ENCODE results near the gene ATP13A1.
A peak's percentile ranks its signal among the peaks of the same experiment; 100 is the strongest.

The ATP13A1 gene

DNA sequence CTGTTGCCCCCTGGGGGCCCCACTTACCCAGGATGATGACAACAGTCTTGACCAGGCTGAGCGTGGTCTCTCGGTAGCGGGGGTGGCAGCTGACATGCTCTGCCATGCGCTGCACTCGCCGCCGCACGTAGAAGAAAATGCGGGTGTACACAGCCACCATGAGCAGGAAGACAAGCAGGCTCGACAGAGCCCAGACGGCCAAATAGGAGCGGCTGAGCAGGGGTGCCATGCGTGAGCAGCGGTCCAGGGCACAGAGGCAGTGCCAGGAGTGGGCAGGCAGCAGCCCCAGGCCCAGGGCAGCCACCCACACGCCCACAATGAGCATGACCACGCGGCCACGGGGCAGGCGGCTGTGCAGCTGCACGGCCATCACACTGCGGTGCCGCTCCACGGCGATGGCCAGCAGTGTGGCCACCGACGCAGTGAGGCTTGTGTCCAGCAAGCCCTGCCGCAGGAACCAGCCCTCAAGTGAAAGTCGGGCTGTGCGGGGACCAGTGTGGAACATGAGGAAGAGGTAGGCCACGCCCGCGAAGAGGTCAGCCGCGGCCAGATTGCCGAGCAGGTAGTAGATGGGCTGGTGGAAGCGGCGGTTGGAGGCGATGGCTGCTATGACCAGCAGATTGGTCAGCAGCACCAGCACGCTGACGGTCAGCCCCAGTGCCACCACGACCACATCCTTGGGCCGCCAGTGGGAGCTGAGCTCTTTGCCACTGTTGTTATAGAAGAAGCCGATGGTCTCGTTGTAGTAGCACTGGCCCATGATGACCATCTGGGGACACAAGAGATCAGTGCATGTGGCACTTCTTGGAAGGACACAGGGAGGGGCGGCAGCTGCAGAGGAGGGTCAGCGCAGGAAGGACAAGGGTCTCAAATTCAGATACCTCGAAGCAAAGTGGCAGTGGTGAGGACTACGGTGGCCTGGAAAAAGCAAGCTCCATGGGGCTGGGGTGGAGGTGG lies 36.7 kb downstream of the ATP13A1 start:
- Histone ChIP-seq H2AFZ (ENCODE audit: low read depth, low read length) (no peak overlapping the region), H3K4me1 (ENCODE audit: low read length) (0 out of 2 replicates have a peak, but pooled peaks cover 5% of the 10 kb centered on the region), H4K20me1 (ENCODE audit: insufficient read depth, low read length) (no peaks in the 10 kb centered on the region), H3K4me3 (ENCODE audit: low read length) (peak overlapping the region; percentile 77), H3K4me2 (ENCODE audit: low read length) (peak overlapping the region; percentile 55), H3K27me3 (ENCODE audit: low read depth, low read length) (no peaks in the 10 kb centered on the region), H3K79me2 (ENCODE audit: low read length) (no peaks in the 10 kb centered on the region), H3K9me3 (ENCODE audit: insufficient read depth, low read length) (no peaks in the 10 kb centered on the region), H3K9ac (ENCODE audit: low read length) (peak overlapping the region; percentile 65), H3K27ac (ENCODE audit: low read length) (no peak overlapping the region), H3K36me3 (replicated peaks; ENCODE audit: low read depth, low read length) (peaks cover 27% of the 10 kb centered on the region)
- no peak for TF ChIP-seq CTCF (IDR thresholded peaks at IDR 0.05; ENCODE audit: low read depth, low read length)
- TF ChIP-seq EZH2phosphoT487 (IDR thresholded peaks at IDR 0.05; ENCODE audit: low read depth), result no peak

DNA sequence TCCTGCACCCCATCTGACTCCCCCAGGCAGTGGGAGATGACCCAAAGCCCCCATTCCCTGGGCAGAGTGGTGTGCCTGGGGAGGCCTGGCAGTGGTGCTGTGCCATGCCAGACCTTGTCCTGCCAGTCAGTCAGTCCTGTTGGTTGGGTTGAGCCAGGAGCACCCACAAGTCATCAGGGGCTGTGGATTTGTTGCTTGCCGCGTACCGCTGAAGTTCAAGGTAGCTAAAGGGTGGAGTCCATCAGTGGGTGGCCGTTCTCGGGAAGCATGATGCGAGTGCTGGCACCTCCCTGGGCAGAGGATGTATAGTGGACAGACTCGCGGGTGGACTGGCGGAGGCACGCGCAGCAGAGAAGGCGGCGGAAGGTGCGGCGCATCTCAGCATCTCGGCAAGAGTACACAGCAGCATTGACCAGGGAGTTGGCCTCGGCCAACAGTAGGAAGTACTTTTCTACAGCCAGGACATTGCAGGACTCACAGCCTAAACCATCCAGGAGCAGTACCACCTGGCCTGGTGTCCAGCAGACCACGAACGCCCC lies 39.4 kb downstream of the ATP13A1 start:
- no peaks in the 10 kb centered on the region for H3K27me3 ChIP-seq (ENCODE audit: low read depth, low read length)
- no peak overlapping the region for H3K9ac ChIP-seq (ENCODE audit: low read length)
- TF ChIP-seq EZH2phosphoT487 (IDR thresholded peaks at IDR 0.05; ENCODE audit: low read depth) (no peak), CTCF (IDR thresholded peaks at IDR 0.05; ENCODE audit: low read depth, low read length) (no peak)

DNA sequence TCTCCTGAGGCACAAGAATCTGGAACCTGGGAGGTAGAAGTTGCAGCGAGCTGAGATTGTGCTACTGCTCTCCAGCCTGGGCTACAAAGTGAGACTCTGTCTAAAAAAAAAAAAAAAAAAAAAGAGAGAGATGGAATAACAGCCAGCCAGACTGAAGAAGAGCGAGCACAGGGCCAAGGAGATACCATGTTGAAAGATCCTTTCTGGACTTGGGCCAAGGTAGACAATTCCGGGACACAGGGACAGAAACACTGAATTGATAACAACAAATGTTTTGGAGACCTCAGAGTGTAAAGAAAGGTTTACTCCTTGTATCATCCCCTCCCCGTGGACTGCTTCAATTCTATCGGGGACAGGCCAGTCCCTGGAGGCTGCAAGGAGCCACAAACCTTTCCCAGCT lies 40.1 kb downstream of the ATP13A1 start:
- Histone ChIP-seq H3K4me2 (ENCODE audit: low read length) (no peak overlapping the region), H3K9me3 (ENCODE audit: insufficient read depth, low read length) (no peaks in the 10 kb centered on the region), H4K20me1 (ENCODE audit: insufficient read depth, low read length) (no peaks in the 10 kb centered on the region), H3K4me3 (ENCODE audit: low read length) (no peak overlapping the region), H3K36me3 (replicated peaks; ENCODE audit: low read depth, low read length) (peaks cover 4% of the 10 kb centered on the region), H3K9ac (ENCODE audit: low read length) (no peak overlapping the region), H3K27me3 (ENCODE audit: low read depth, low read length) (no peaks in the 10 kb centered on the region), H3K27ac (ENCODE audit: low read length) (no peak overlapping the region), H3K79me2 (ENCODE audit: low read length) (no peaks in the 10 kb centered on the region), H2AFZ (ENCODE audit: low read depth, low read length) (no peak overlapping the region), H3K4me1 (ENCODE audit: low read length) (0 out of 2 replicates have a peak, but pooled peaks cover 5% of the 10 kb centered on the region)
- TF ChIP-seq CTCF (IDR thresholded peaks at IDR 0.05; ENCODE audit: low read depth, low read length), result no peak
- TF ChIP-seq EZH2phosphoT487 (IDR thresholded peaks at IDR 0.05; ENCODE audit: low read depth), result no peak

More for the DNA sequence above, 39.4 kb downstream of the ATP13A1 start:
- peaks cover 7% of the 10 kb centered on the region for H3K36me3 ChIP-seq (replicated peaks; ENCODE audit: low read depth, low read length)
- H3K4me2 ChIP-seq (ENCODE audit: low read length), result no peak overlapping the region
- no peak overlapping the region for H2AFZ ChIP-seq (ENCODE audit: low read depth, low read length)
- 0 out of 2 replicates have a peak, but pooled peaks cover 5% of the 10 kb centered on the region for H3K4me1 ChIP-seq (ENCODE audit: low read length)
- H3K79me2 ChIP-seq (ENCODE audit: low read length), result no peaks in the 10 kb centered on the region
- no peak overlapping the region for H3K4me3 ChIP-seq (ENCODE audit: low read length)
- no peaks in the 10 kb centered on the region for H3K9me3 ChIP-seq (ENCODE audit: insufficient read depth, low read length)
- no peaks in the 10 kb centered on the region for H4K20me1 ChIP-seq (ENCODE audit: insufficient read depth, low read length)
- no peak overlapping the region for H3K27ac ChIP-seq (ENCODE audit: low read length)

DNA sequence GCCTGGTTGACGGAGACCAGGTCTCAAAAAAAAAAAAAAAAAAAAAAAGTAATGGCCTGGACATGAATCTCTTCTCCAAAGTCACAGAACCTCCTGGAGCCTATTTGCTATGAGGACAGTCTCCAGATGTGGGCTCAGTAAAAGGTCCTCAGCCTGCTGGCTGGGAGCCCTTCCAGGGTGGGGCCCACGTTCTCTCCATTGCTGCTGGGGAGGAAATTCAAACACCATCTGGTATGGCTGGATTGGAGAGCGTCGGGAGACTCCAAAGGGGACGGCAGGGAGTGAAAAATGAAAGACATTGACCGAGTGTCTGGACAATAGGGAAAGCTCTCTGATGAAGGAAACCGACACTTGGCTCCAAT lies 43.6 kb downstream of the ATP13A1 start:
- H4K20me1 ChIP-seq (ENCODE audit: insufficient read depth, low read length), result no peaks in the 10 kb centered on the region

More for the DNA sequence above, 43.6 kb downstream of the ATP13A1 start:
- Histone ChIP-seq H3K4me3 (ENCODE audit: low read length) (no peak overlapping the region), H3K4me2 (ENCODE audit: low read length) (no peak overlapping the region), H3K9me3 (ENCODE audit: insufficient read depth, low read length) (no peaks in the 10 kb centered on the region), H3K27ac (ENCODE audit: low read length) (no peak overlapping the region), H3K79me2 (ENCODE audit: low read length) (no peaks in the 10 kb centered on the region), H3K4me1 (ENCODE audit: low read length) (no peaks in the 10 kb centered on the region), H3K9ac (ENCODE audit: low read length) (no peak overlapping the region), H3K36me3 (replicated peaks; ENCODE audit: low read depth, low read length) (peaks cover 4% of the 10 kb centered on the region), H2AFZ (ENCODE audit: low read depth, low read length) (no peak overlapping the region), H3K27me3 (ENCODE audit: low read depth, low read length) (no peaks in the 10 kb centered on the region)
- no peak for TF ChIP-seq EZH2phosphoT487 (IDR thresholded peaks at IDR 0.05; ENCODE audit: low read depth)
- TF ChIP-seq CTCF (IDR thresholded peaks at IDR 0.05; ENCODE audit: low read depth, low read length), result no peak
